NCI-H2081 (cell line): ENCODE results near the gene NME5.
"Not testable (repeated sequence)": the region's sequence is repeated elsewhere in the genome, so short reads cannot be mapped to it uniquely, and the experiment has no call there.

Experiments used
- DNase-seq, 2 experiments: peaks; one replicate each; lab custom pipeline; 2025; lab: John Stamatoyannopoulos, UW

NME5 gene

DNA sequence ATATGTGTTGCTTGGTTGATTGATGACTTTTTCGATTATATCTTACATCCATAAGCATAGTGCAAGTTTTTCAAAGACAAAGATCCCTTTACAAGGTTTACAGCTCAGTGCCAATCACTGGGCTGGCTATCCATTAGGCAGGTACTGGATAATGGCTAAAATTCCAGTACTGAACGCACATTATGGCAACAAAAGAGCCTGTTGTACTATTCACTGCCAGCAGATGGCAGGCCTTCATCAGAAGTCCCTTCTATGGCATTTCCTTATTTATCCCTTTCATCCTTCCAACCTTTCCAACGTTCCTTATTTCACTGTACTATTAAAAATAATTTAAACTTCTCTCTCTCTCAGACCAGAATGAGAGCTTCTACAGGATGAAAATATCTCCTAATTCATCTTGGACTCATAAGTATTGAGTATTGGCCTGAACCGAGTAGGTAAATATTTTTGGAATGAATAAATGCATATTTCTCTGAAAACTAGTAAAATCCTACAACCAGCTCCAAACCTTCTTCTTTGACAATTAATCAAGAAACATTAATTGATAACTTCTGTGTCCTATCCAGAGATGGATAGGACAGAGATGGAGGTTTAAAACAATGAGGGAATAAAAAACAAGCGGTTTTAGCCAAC is 62.0 kb downstream of the NME5 start:
- peak; percentile 29 to 38 for DNase-seq

GRCh38 chr5:138070026-138070425 is 69.2 kb downstream of the NME5 start:
- DNase-seq = not testable (repeated sequence)

- peak; percentile 47 to 57 for DNase-seq
Observed at GRCh38 chr5:138068742-138069600, 70.3 kb downstream of the NME5 start.

GRCh38 chr5:138067945-138068344 is 71.3 kb downstream of the NME5 start:
- no peak for DNase-seq
